ENCODE data around the gene COL4A1. TPM values are rescaled to one million over a fixed set of nuclear protein-coding genes. Genes with fewer than 3 reads are reported as not detected.
"Not testable (repeated sequence)": the region's sequence is repeated elsewhere in the genome, so short reads cannot be mapped to it uniquely, and the experiment has no call there.

Gene COL4A1
- total RNA-seq, 2 experiments from 2014 or later, result not detected

- H3K36me3 Mint-ChIP-seq, result no peaks in the 10 kb centered on the region
- intact Hi-C loops (cut with micrococcal nuclease), result no loop called here
- DNase-seq, result no peak
- no peak overlapping the region for H3K4me3 Mint-ChIP-seq
- H3K27me3 Mint-ChIP-seq, result peaks cover 25% of the 10 kb centered on the region
- POLR2A ChIA-PET, result no interaction called here
- peaks cover 5% of the 10 kb centered on the region for H3K4me1 Mint-ChIP-seq (ENCODE audit: low read depth)
- no peak overlapping the region for H3K27ac Mint-ChIP-seq
- no peaks in the 10 kb centered on the region for H3K9me3 Mint-ChIP-seq
- CTCF ChIA-PET, result no interaction called here
These were observed 10.7 kb upstream of the COL4A1 start for GRCh38 chr13:110317496-110318195.

GRCh38 chr13:110317093-110317492 lies 10.1 kb upstream of the COL4A1 start:
- POLR2A ChIA-PET, result no interaction called here
- H3K4me3 Mint-ChIP-seq, result no peak overlapping the region
- intact Hi-C loops (cut with micrococcal nuclease), result no loop called here
- CTCF ChIA-PET, result no interaction called here
- H3K27ac Mint-ChIP-seq, result no peak overlapping the region
- peaks cover 24% of the 10 kb centered on the region for H3K27me3 Mint-ChIP-seq
- H3K9me3 Mint-ChIP-seq, result no peaks in the 10 kb centered on the region
- DNase-seq, result no peak
- no peaks in the 10 kb centered on the region for H3K36me3 Mint-ChIP-seq
- peaks cover 5% of the 10 kb centered on the region for H3K4me1 Mint-ChIP-seq (ENCODE audit: low read depth)

DNA sequence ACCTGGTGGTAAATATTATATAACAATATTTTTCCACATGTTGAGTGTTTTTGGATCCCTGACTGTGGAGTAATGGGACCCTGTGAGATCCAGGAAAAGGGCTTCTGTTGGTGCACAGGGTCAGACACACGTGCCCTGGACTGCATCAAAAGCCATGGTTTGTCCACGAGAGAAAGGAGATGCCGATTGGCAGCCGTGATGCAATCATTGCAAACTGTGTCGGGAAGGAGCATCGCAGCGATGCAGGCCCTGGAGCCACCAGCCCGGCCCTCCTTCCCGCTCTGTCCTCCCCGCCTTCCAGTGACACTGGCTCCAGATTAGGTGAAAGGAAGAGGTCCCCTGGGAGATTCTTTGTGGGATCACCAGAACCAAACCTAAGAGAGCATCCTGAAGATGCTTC lies 9.2 kb upstream of the COL4A1 start:
- H3K27me3 Mint-ChIP-seq, result peaks cover 21% of the 10 kb centered on the region
- intact Hi-C loops (cut with micrococcal nuclease), result no loop called here
- DNase-seq, result no peak
- no peaks in the 10 kb centered on the region for H3K9me3 Mint-ChIP-seq
- no peaks in the 10 kb centered on the region for H3K36me3 Mint-ChIP-seq
- no peak overlapping the region for H3K27ac Mint-ChIP-seq
- H3K4me1 Mint-ChIP-seq (ENCODE audit: low read depth), result peaks cover 5% of the 10 kb centered on the region
- ChIA-PET CTCF (no interaction called here), POLR2A (no interaction called here)
- H3K4me3 Mint-ChIP-seq, result no peak overlapping the region

GRCh38 chr13:110314516-110315245 lies 7.7 kb upstream of the COL4A1 start:
- no peaks in the 10 kb centered on the region for H3K36me3 Mint-ChIP-seq
- H3K27me3 Mint-ChIP-seq, result peaks cover 29% of the 10 kb centered on the region
- peaks cover 2% of the 10 kb centered on the region for H3K4me1 Mint-ChIP-seq (ENCODE audit: low read depth)
- intact Hi-C loops (cut with micrococcal nuclease), result no loop called here
- no peaks in the 10 kb centered on the region for H3K9me3 Mint-ChIP-seq
- no peak for DNase-seq
- ChIA-PET POLR2A (no interaction called here), CTCF (no interaction called here)
- H3K4me3 Mint-ChIP-seq, result no peak overlapping the region
- H3K27ac Mint-ChIP-seq, result no peak overlapping the region

DNA sequence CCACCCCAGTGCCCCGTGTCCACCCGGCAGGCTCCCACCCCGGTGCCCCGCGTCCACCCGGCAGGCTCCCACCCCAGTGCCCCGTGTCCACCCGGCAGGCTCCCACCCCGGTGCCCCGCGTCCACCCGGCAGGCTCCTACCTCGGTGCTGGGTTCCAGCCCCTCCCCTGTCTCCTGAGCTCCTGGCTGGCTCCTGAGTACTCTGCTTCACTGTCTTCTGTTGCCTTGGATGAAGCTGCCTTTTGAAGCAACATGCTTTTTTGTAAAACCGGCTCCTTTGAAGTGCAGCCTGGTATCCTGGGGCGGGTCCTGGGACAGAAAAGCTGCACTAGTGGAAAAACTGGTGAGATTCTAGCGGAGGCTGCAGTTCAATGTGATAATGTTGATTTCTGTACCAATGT lies 6.8 kb upstream of the COL4A1 start:
- H3K27ac Mint-ChIP-seq; H3K4me3 Mint-ChIP-seq; CTCF ChIA-PET; intact Hi-C loops (cut with micrococcal nuclease); H3K36me3 Mint-ChIP-seq; POLR2A ChIA-PET; DNase-seq; H3K4me1 Mint-ChIP-seq (ENCODE audit: low read depth); H3K9me3 Mint-ChIP-seq: not testable (repeated sequence)
- H3K27me3 Mint-ChIP-seq, result peaks cover 36% of the 10 kb centered on the region

DNA sequence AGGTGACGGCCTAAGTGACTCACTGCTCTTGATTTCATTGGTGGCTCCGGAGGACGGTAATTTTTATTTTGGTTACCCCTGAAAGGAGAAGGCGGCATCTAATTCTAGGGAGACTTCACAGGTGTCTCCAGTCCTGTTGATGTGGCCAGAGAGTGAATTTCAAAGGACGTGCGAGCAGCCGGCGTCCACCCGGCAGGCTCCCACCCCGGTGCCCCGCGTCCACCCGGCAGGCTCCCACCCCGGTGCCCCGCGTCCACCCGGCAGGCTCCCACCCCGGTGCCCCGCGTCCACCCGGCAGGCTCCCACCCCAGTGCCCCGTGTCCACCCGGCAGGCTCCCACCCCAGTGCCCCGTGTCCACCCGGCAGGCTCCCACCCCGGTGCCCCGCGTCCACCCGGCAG lies 6.3 kb upstream of the COL4A1 start:
- H3K4me3 Mint-ChIP-seq; DNase-seq; H3K4me1 Mint-ChIP-seq (ENCODE audit: low read depth); CTCF ChIA-PET; intact Hi-C loops (cut with micrococcal nuclease); H3K27ac Mint-ChIP-seq; POLR2A ChIA-PET; H3K36me3 Mint-ChIP-seq; H3K9me3 Mint-ChIP-seq: not testable (repeated sequence)
- peaks cover 41% of the 10 kb centered on the region for H3K27me3 Mint-ChIP-seq

DNA sequence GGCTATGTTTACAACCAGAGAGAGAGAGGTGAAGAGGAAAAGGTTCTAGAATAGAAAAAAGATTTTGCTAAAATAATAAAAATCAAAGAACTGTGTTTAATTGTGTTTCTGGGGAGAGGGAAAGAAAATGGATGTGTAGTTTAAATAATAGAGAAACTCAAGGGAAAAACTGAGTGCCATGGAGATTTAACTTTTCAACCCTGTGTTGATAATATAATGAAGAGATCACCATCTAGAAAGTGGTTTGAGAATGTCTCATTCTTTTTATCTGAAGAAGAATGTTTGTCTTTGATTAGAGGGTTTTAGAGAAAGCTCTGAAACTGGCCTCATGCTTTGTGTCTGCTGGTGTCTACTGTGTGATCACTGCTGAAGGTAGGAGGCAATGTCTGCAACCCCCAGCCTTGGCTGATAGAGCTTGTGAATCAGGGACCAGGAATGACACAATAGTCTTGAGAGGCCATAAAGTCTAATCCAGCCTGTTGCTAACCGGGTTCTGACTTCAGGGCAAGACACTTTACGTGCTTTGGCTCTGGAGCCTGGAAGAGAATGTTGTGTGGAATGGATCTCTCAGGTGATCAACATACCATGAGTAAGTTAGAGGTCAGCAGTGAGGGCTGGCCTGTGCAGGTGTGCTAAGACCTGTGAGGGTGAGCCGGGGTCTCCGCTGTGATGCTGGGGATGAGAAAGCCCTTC lies 5.5 kb upstream of the COL4A1 start:
- H3K4me3 Mint-ChIP-seq, result no peak overlapping the region
- H3K36me3 Mint-ChIP-seq, result no peaks in the 10 kb centered on the region
- ChIA-PET POLR2A (no interaction called here), CTCF (no interaction called here)
- DNase-seq, result no peak
- H3K27ac Mint-ChIP-seq, result no peak overlapping the region
- H3K4me1 Mint-ChIP-seq (ENCODE audit: low read depth), result peaks cover 10% of the 10 kb centered on the region
- H3K27me3 Mint-ChIP-seq, result peaks cover 44% of the 10 kb centered on the region
- intact Hi-C loops (cut with micrococcal nuclease), result no loop called here
- no peaks in the 10 kb centered on the region for H3K9me3 Mint-ChIP-seq

GRCh38 chr13:110311443-110312338 lies 4.7 kb upstream of the COL4A1 start:
- Mint-ChIP-seq H3K4me1 (ENCODE audit: low read depth) (peaks cover 10% of the 10 kb centered on the region), H3K27me3 (peaks cover 40% of the 10 kb centered on the region), H3K36me3 (no peaks in the 10 kb centered on the region), H3K9me3 (no peaks in the 10 kb centered on the region), H3K27ac (no peak overlapping the region), H3K4me3 (no peak overlapping the region)
- no peak for DNase-seq
- intact Hi-C loops (cut with micrococcal nuclease), result no loop called here
- CTCF ChIA-PET, result no interaction called here
- POLR2A ChIA-PET, result no interaction called here

GRCh38 chr13:110310541-110311442 lies 3.8 kb upstream of the COL4A1 start:
- Mint-ChIP-seq H3K27me3 (peaks cover 44% of the 10 kb centered on the region), H3K9me3 (no peaks in the 10 kb centered on the region), H3K4me1 (ENCODE audit: low read depth) (peaks cover 10% of the 10 kb centered on the region), H3K27ac (no peak overlapping the region), H3K4me3 (no peak overlapping the region), H3K36me3 (no peaks in the 10 kb centered on the region)
- intact Hi-C loops (cut with micrococcal nuclease), result no loop called here
- CTCF ChIA-PET, result no interaction called here
- DNase-seq, result no peak
- POLR2A ChIA-PET, result no interaction called here

- H3K27ac Mint-ChIP-seq, result no peak overlapping the region
- H3K4me3 Mint-ChIP-seq, result no peak overlapping the region
- CTCF ChIA-PET, result no interaction called here
- peaks cover 45% of the 10 kb centered on the region for H3K27me3 Mint-ChIP-seq
- H3K9me3 Mint-ChIP-seq, result no peaks in the 10 kb centered on the region
- intact Hi-C loops (cut with micrococcal nuclease), result loop anchor here (10.0 kb wide), 1 partner anchor 105 kb away; no protein-coding TSS in a partner anchor
- DNase-seq, result no peak
- no peaks in the 10 kb centered on the region for H3K36me3 Mint-ChIP-seq
- peaks cover 11% of the 10 kb centered on the region for H3K4me1 Mint-ChIP-seq (ENCODE audit: low read depth)
- POLR2A ChIA-PET, result no interaction called here
These were observed 2.9 kb upstream of the COL4A1 start for GRCh38 chr13:110309661-110310524.
